VCaP (cell line): ENCODE measurements around the gene ESPNL.

Source experiments
- H3K27ac ChIP-seq: fragments of 450-650 bp; 2 replicates; pipeline ENCODE4 v1.5.1; 2017
- CTCF ChIP-seq: fragments of 450-650 bp; conservative IDR thresholded peaks from 2 replicates; pipeline ENCODE4 v1.5.1; 2017; ENCODE audit warnings: mild to moderate bottlenecking, moderate library complexity

The ESPNL gene

GRCh38 chr2:238141541-238142318 lies 41.6 kb downstream of the ESPNL start:
- no peak for TF ChIP-seq CTCF
- peak overlapping the region; percentile 34; the same call in 1 of the 2 replicates for H3K27ac ChIP-seq

DNA sequence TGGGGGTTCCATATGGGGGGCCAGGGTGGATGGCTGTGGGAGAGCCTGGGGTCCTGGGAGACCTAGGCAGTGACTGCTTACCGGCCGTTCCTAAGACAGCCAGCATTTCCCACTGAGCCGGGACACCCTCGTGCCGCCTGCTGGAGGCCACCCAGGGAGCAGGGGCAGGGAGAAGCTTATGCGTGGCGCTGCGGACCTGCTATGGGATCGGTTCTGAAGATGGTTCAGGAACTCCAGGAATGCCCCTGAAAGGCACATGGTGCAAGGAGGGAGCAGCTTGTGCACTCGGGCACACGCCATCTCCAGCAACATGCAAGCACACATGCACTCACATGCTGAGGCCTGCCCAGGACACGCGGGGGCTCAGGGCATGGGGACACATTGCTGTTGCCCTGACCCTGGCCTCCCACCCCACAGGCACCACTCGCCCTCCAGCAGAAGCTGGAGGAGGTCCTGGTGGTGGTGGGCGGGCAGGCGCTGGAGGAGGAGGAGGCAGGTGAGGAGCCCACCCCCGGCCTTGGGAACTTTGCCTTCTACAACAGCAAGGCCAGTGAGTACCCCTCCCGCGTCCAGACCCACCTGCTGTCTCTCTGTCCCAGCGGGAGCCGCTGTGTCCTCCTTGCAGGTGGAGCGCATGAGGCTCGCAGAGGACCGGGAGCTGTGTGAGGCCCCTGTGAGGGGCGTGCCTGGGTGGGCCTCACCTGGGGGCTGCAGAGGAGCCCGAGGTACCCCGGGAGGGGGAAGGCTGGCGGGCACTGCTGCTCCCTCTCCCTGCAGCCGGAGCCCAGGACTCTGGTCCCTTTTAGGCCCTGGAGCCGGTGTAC lies 42.5 kb downstream of the ESPNL start:
- no peak for TF ChIP-seq CTCF
- peak overlapping the region; percentile 34; the same call in 1 of the 2 replicates for H3K27ac ChIP-seq

- TF ChIP-seq CTCF, result no peak
- H3K27ac ChIP-seq, result no peak overlapping the region
Measured at GRCh38 chr2:238143239-238143951, 43.3 kb downstream of the ESPNL start.

- TF ChIP-seq CTCF, result no peak
- no peak overlapping the region for H3K27ac ChIP-seq
Measured at GRCh38 chr2:238144262-238144661, 44.1 kb downstream of the ESPNL start.

DNA sequence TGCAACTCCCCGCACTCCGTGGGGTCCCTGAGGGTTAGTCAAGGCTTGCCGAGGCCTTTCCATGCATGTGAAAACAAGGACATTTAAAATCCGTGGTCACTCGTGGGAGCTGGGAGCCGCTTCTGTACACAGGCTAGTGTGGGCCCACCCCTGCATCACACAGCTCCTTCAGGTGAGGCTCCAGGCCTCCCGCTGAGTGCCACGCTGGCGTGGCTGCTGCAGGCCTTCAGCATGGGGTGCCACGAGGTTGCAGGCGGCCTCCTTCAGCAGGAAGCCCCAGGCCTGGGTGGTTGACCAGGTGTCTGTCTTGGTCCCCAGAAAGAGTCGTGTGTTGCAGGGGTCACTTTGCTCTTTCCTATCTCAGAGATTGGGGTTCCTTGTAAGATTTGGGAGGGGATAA lies 44.9 kb downstream of the ESPNL start:
- no peak for TF ChIP-seq CTCF
- H3K27ac ChIP-seq, result no peak overlapping the region

DNA sequence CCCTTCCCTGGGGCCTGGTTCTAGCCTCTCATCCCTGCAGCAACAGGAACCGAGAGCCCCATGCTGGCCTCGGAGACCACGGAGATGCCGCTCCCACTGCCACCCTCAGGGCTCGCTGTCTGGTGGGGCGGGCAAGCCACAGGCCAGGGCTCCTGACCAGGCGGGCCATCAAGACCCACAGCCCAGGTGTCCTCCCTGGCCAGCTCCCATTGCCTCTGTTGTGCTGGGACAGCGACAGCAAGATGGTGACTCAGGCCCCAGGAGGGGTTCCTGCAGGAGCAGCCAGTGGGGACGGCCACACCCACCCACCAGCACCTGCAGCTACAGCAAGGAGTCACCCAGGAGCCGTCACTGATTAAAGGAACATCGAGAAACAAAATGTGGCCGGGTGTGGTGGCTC lies 45.7 kb downstream of the ESPNL start:
- H3K27ac ChIP-seq, result no peak overlapping the region
- no peak for TF ChIP-seq CTCF
